HK-2 (cell line): ENCODE results near the gene CHN1.

ENCODE experiments used
- DNase-seq: peaks from one replicate; pipeline ENCODE4 v3.0.0-alpha.2; 2018; ENCODE audit not compliant: unreplicated experiment

Gene CHN1

DNA sequence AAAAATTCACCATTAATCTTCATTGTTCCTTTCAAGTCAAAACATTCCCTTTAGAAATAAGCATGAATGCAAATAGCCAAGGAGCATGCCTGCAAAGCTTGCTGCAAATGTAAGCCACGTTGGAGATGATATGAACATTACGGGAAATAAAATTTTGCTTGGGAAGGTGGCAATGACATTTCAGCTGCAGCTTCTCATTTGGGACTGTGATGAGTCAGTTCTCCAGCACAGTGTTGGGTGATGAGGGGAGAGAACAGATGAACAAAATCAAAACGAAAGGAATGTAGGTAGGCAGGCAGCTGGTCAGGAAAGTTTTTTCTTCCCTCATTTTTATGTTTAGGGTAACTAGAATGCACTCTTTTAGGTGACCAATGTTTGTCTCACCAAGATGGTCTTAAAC lies 175.6 kb downstream of the CHN1 start:
- no peak for DNase-seq

DNA sequence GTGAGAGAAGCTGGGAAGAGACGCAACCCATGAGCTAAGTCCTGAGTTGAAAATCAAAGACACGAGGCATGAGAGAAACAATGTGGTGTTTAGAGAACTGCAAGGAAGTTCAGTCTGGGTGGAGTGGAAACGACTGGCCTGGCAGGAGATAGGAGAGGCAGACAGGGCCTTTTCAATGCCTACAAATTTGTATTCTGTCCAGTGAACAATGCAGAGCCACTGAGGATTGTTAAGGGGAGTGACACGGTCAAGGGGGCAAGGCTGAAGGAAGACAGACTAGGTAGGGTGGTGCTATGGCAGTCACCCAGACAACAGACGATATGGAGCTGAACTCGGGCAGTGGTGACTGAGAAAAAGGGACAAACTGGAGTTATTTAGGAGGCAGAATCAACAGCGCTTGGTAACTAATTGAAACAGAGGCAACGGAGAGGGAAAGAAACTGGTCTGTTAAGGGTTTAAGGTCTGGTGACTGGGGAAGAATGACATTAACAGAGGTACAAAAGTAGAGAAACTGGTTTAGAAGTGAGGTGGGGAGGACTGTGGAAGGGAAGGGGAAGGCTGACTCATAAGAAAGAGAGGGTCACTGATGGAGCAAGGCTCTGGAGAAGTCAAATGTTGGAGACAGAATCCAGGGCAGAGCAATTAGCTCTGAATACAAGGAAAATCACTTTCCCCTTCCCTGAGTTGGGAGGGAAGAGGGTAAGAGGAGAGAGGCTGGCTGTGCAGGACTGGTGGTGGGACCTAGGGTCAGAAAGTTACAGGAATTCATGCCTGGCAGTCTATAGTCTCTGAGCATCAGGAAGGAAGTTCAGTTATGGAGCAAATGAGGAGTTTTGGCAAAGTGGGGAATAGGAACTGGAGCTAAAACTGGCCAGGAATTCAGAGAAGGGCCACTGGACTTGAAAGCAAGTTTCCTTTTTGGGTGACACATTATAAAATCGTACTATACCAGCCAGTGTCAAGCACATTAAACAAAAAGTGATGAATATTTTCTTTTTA lies 177.5 kb downstream of the CHN1 start:
- no peak for DNase-seq

DNA sequence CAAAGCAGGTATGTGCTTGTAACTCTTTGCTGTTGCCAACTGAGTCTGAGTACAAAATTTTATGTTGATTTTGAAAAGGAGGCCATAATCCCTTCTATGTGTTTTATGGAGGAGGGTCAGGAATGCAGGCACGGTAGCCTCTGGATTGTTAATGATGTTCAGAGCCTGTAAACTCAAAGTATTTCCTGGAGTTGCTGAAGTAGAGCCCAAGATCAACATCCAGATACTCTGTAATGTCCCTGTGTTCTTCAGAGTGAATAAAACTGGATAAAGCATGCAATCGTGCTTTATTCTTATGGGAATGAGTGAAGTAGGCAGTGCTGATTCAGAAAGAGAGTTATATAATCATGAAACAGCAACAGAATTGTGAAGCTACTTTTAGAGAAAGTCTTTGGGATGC lies 179.1 kb downstream of the CHN1 start:
- no peak for DNase-seq

DNA sequence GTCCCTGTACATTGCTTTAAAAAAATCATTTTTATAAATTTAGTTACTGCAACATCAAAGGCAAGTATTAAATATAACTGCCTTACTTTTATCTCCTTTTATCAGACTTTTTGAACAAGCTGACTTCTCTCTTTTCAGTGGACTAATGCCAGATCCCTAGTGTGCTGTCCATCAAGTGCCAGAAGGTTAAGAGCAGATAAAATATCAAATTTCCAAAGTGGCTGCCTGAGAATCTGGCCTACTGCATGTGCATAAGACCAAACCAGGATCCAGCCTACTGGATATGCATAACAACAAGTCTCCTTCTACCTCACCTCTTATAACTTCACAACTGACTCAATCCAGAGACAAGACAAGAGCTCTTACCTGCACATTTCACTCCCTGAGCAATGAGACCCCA lies 181.1 kb downstream of the CHN1 start:
- DNase-seq = no peak

DNA sequence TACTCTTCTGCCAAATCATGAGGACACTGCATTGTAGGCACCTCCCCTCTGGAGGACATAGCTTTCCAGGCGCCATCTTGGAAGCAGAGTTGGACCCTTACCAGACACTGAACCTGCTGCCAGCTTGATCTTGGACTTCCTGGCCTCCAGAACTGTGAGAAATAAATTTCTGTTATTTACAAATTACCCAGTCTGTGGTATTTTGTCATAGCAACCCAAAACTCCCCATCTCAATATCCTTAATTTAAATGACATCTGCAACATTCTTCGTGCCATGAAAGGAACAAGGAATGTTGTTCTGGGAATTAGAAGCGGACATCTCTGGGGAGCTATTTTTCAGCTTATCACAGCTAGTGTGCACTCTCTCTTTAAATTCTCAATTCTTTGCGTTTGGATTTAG lies 183.6 kb downstream of the CHN1 start:
- DNase-seq = no peak

DNA sequence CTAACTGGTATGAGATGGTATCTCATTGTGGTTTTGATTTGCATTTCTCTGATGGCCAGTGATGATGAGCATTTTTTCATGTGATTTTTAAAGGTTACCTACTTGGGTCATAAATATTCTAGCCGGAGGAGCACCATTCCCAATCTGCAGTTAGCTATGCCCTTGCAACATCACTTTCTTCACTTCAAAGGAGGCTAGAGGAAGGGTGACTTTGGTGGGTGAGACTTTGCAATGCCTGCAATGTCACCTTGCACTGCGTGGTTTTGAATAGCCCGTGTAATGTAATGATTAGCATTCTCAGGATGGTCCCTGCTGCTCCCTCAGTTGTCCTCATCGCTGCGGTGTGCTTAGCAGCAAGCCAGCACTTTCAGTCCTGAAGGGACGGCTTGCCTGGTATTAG lies 184.8 kb downstream of the CHN1 start:
- no peak for DNase-seq

DNA sequence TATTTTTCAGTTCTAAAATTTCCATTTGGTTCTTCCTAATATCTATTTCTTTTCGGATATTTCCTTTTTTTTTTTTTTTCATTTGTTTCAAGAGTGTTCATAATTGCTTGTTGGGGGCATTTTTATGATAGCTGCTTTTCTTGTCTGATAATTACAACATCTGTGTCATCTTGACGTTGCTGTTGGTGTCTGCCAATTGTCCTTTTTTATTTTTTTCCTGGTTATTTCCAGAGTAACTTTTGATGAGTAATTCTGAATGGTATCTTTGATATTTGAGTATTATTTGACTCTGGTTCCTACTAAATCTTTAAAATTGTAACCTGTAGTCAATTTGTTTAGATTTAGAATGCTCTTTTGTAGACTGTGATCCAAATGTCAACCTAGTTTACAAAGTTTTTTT lies 189.7 kb downstream of the CHN1 start:
- DNase-seq = no peak

DNA sequence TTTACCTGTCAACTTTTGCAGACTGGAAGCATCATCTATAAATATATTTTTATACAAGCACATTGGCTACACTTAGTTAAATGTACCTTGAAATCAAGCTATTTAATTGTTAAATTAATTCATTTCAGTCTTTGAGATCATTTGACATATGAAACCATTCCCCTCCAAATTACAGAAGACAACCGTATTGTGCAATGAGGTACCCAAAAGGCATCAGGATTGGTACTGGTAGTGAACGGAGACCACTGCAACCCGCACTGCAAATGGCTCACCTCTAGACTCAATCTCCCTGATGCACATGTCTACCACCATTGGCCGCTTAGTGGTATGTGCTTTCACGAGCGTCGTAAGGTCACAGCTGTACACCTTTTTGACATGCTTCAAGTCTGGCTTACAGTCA lies 193.1 kb downstream of the CHN1 start:
- no peak for DNase-seq

DNA sequence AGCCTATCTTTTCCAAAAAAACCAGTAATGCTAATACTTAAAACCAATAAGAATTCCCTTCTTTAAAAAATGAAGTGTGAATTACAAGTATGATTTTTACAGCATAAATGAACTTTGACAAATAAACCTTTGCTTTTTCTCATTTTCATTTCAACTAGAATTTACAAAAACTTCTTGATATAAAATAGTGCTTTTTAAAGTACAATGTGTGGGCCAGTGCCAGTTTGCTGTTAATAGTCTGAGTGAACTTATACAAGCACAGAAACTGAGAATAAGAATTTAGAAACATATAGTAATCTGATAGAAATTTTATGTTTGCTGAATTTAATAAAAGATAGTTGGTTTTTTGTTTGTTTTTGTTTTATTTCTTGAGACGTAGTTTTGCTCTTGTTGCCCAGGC lies 197.2 kb downstream of the CHN1 start:
- no peak for DNase-seq

DNA sequence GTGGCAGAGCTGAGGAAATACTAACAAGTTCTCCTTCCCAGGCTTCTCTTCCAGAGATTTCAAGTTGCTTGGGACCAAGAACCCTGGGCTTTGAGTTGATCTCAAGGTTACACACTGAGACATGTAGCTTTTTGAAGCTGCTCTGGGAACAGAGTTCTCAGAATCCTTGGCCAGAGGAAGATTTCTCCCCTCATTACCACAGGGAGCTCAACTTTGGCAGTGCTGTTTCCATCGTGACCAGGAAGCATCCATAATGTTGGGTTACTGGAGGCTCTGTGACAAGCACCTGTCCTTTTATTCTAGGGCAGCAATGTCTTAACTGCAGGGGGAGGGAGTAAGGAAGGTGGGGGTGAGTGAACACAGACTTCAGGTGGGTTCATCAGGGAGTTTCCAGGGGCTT lies 199.4 kb downstream of the CHN1 start:
- DNase-seq = no peak

DNA sequence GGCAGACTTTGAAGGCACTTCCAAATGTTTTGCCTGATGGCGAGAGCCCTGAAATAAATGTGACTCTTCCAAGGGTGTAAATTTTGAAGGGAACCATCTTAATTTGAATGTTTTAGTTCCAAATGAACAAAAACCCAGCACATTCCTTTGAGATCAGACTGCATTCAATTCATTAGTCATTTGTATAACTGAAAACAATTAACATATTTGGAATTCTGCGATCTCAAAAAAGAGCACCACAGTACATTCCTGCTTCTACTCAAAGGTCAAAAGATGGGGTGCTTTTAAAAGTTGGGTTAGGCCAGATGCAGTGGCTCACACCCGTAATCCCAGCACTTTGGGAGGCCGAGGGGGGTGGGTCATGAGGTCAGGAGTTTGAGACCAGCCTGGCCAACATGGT lies 202.7 kb downstream of the CHN1 start:
- DNase-seq = no peak

DNA sequence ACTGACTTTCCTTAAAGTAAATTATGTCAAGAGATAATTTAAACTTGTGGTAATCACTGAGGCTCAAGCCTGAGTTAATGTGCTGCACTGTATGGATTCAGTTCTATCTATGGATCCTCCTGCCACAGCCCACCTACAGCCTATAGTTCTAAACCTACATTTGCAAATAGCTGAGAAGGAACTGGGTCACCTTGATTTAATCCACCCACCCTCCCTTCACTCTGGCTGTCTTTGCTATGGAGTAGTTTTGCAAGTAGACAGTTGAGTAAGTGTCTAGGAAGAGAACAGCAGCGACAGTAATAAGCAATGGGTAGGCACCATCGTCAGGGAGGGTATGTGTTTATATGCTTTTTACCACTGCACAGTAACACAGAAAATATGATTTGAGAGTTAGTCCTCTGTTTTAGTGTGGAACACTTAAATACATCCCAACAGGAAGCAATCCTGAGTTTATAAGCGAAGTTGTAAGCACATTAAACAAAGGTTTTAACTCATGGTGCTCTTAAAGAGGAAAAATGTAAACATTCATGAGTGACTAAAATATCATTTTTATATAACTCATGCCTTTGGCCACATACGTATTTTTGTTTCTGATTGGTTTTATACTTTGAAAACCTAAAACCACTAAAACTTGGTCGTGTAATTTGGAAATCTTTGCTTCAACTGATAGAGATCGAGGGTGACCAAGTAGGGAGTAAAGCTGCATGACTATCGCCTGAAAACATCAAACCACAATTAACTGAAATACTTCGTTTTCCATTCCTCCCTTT lies 204.6 kb downstream of the CHN1 start:
- DNase-seq = no peak

DNA sequence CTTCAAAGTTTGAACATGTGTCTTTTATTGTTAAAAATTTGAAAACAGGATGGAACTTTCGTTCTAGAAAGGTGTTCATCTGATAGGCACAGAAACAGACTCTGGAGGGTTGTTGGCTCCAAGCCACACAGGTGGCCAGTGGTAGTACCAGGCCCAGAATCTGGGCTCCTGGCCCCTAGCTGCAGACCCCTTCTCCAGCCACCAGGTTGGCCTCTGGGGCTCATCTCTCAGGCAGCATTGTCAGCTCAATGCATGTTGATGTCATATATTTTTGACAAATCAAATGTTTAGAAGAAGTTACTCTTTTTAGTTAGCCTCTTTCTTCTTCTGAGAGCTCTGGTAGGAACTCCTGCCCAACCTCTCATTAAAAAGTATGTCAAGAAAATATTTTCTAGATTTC lies 206.4 kb downstream of the CHN1 start:
- no peak for DNase-seq

DNA sequence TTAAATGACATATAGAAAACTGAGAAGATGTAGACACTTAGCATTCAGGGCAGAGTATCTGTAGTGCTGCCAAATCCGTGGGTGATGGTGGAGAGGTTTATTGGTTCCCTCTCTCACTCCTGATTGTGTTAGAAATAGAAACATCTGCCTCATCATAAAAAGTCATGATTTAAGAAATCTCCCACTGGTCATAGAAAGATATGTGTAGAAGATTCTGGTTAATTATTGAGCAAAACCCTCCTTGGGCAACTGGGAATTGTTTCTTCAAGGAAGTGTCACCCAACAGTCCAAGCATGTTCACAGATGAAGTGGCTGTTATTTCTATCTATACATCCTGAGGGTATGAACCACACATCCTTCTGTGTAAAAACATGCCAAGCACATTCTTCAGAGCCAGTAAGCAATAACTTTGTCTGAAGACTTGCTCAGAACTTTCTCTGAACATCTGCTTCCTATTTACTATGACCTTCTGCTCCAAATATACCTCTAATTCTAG lies 207.4 kb downstream of the CHN1 start:
- DNase-seq = no peak

DNA sequence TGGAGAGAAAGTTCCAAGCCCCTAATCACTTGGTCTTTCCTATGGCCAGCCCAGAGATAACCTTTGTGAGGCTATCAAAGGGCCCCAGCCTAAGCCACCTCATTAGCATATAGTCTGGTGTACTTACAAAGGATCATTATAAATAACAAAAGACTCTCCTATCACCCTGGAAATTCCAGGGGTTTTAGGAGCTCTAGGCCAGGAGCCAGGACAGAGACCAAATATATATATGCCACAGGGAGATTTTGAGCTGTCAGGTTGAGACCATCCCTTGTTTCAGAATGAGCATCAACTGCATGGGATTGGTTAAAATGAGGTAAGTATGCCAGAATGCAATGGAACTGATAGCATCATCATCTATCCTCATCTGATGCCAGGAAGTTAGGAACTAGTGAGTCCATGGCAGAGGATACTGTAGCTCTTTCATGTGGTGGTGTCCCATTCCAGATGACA lies 208.8 kb downstream of the CHN1 start:
- DNase-seq = no peak

DNA sequence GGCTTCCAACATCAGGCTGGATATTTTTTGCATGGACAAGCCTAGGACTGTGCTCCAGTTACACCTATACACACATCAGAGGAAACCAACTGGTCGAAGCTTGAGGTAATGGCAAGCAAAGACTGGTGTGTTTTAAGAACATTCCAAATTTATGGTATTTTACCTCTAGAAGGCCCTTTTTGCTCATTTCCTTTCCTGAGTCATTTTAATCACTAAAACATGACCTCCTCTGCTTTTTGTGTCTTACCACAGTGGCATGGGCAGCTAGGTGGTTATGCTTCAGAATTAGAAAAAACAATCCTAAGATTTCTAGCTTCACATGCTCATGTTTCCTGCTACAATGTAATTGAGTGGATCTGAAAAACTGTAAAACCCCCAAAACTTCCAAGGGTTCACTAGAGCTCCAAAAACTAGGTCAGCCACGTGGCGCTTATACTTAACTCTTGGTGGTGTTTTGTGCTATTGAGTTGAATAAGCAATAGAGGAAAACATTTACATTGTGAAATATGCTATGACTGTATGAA lies 210.3 kb downstream of the CHN1 start:
- DNase-seq = no peak

DNA sequence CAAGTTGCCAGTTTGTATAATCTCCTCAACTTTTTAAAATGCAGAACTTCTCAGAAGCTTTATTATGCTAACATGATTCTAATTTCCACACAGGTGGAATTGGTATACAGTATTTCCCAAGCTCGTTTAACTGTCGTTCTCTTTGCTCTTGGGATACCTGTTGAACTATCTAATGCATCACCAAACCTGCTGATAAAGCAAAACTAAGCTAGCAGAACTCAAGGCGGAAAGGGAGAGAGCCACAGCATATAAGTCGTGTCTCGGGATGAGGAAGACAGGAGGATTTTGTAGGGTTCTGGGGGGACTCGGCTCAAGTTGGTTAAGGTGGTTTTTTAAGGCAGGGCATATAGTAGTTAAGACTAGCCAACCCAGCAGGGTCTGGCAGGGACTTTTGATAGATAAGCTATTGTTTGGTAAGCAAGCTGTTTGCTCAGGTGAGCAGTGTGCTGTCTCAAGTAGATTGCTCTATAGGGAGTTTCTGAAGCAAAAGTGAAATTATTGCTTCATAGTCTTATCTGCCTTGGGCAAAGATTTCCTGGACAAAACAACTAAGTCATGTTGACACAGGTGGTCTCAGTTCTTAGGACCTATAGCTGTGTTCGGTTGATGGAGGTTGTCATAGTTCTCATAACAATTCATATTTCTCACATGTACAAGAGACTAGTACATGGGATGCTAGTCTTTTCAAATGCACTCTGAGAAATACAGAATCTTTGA lies 212.7 kb downstream of the CHN1 start:
- no peak for DNase-seq

DNA sequence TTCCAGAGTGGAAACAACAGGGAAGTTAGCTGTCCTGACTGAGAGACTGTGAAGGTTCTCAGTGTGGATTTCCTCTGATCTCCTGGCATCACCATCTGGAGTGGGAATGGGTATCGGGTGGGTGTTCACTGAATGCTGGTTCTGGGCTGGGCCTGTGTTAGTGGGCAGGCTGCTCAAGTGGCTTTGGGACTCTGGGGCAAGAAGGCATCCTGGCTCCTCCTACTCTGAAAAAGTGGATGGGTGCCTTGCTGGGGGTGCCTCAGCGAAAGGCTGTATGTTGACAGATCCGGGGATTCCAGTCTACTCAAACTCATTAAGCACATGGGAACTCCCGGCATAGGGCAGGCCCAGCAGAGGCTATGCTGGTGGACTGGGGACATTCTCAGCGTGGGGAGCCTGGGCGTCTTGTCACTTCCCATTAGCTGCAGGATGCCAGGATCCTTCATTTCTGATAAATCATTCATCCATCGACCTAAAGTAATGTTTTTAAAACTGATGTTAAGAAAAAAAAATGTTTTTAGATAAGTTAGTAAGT lies 213.4 kb downstream of the CHN1 start:
- DNase-seq = no peak

DNA sequence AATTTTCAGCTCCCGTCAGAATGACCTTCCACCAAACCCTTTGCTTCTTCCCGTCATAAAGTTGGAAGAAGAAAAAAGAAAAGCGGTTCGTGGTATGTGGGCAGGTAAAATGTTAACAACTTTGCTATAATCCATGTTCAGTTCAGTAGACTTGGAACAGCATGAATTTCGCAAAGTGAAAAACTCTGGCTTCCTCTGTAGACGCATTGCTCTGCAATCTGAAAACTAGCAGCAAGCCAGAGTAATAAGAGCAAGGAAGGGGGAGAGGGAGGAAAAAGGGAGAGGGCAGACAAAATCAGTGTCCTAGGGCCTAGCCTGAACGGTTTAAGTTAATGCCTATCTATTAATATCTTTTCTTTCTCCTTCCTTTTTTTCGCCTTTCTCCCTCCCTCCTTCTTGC lies 214.2 kb downstream of the CHN1 start:
- DNase-seq = no peak

DNA sequence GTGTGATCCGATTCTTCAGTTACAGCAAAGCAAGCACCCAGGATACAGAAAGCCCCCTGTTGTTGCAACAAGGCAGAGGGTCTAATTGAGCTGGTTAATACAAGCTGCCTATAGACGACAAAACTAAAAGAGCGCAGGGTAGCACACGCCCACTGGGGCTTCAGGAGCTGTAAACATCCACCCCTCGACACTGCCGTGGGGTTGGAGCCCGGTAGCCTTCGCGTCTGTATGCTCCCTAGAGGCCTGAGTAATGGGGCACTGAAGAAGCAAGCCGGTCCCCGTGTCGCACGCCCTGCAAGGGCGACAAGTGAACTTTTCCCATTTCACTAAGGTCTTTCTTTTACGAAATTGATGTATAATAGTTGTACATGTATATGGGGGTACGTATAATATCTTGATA lies 216.2 kb downstream of the CHN1 start:
- DNase-seq = no peak

DNA sequence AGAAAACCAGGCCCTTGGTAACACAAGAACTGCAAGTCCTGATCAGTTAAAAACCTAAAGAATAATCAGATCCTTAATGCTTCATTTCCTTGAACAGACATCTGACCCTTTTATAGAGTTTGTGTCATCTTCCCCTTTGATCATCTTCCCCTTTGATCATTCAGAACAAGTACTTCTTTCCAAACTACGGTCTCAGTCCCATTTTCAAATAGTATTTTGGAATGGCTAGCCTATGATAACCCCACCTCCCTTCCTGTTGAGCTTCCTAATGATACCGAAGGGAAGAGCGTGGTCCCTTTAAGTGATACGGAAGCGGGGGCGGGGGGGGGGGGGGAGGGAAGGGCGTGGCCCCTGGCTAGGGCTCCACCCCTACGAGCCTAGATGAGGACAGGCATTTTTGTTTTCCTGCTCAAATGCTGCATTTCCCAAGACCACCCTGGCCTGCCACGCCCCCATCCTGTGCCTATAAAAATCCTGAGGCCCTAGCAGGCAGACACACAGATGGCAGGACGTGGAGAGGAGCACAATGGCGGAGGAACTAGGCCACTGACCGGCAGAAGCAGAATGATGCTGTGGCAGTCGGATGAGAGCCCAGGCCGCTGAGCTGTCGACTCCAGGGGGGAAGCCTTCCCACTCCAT lies 216.8 kb downstream of the CHN1 start:
- no peak for DNase-seq
